Sigmoid colon (tissue), 7 donors: ENCODE measurements around the gene SLC16A5. TPM values are rescaled to one million over a fixed set of nuclear protein-coding genes. Genes with fewer than 3 reads are reported as not detected.
A peak's percentile ranks its signal among the peaks of the same experiment; 100 is the strongest.

Experiments
- DNase-seq: peaks from one replicate; pipeline ENCODE4 v3.0.0-alpha.2; 2019
- H3K27ac ChIP-seq, 4 donors: fragments of 200-600 bp; sonication (generic); one replicate each; pipeline ENCODE4 v1.5.1; 2016 to 2019; ENCODE audit warnings: mild to moderate bottlenecking in 1 of 4
- H3K27me3 ChIP-seq, 3 donors: fragments of 200-600 bp; sonication (generic); one replicate each; pipeline ENCODE4 v1.5.1; 2019; ENCODE audit warnings: mild to moderate bottlenecking in 1 of 3
- H3K36me3 ChIP-seq, 4 donors: fragments of 200-600 bp; sonication (generic); one replicate each; pipeline ENCODE4 v1.5.1; 2016 to 2019
- H3K4me1 ChIP-seq, 4 donors: fragments of 200-600 bp; sonication (generic); one replicate each; pipeline ENCODE4 v1.5.1; 2017 to 2019
- H3K4me3 ChIP-seq, 4 donors: fragments of 200-600 bp; sonication (generic); one replicate each; pipeline ENCODE4 v1.5.1; 2017 to 2019; ENCODE audit warnings: mild to moderate bottlenecking in 2 of 4, moderate library complexity in 1 of 4
- H3K9me3 ChIP-seq, 4 donors: fragments of 200-600 bp in 3 of 4; sonication (generic) in 3 of 4; one replicate each; pipeline versions ENCODE4 v1.5.1 to v1.6.1; 2013 to 2019
- CTCF ChIP-seq, 4 experiments: fragments of 450-650 bp in 3 of 4; fragments of 200-600 bp in 1 of 4; IDR thresholded peaks; one replicate each; pipeline ENCODE4 v1.5.1; 2016 to 2019; ENCODE audit warnings: antibody characterized with exemption in 4 of 4, mild to moderate bottlenecking in 3 of 4, moderate library complexity in 2 of 4
- EP300 ChIP-seq, 4 donors: sonication (generic); formaldehyde crosslinking; IDR thresholded peaks; one replicate each; pipeline ENCODE4 v1.6.1; 2017; ENCODE audit warnings: antibody characterized with exemption in 4 of 4
- POLR2A ChIP-seq, 2 donors: fragments of 450-650 bp; IDR thresholded peaks; one replicate each; pipeline ENCODE4 v1.6.1; 2016; ENCODE audit warnings: antibody characterized with exemption in 2 of 2, mild to moderate bottlenecking in 2 of 2, moderate library complexity in 2 of 2
- POLR2AphosphoS5 ChIP-seq, 4 donors: sonication (generic); formaldehyde crosslinking; IDR thresholded peaks; one replicate each; pipeline ENCODE4 v1.6.1; 2017; ENCODE audit warnings: antibody characterized with exemption in 4 of 4
- WGBS, 2 donors: extraction: QIAGEN DNeasy Blood & Tissue Kit; methylation state at CpG; one replicate each; pipeline ENCODE4 v1.1.7; 2013; 5-methylcytosine and 5-hydroxymethylcytosine counted together
- intact Hi-C: fragments of 100-400 bp; cut with DNase I; formaldehyde crosslinking; loops from one replicate; pipeline ENCODE4 v1.15.1; 2023
- polyA plus RNA-seq, 3 donors: library from polyadenylated mRNA; stranded (reverse); fragments of 200-250 nt; gene quantifications; one replicate each; pipeline ENCODE4 v1.2.3, GENCODE V29; 2013
- total RNA-seq, 4 donors: library from RNA; depleted of rRNA; stranded (reverse); fragments of >200 nt; gene quantifications; one replicate each; pipeline ENCODE4 v1.1.0, GENCODE V29; 2016
- donor health status: healthy with polysubstance abuse.
- donor health status: Bipolar disorder and iron deficiency.
- donor health status: healthy.

The SLC16A5 gene
- total and polyA plus RNA-seq, 7 donors = 2.6 to 31.1 (median 8.1) TPM

- WGBS, 2 donors = 14 to 27% methylated on average over 30 of the region's 30 CpGs
- no peak for DNase-seq
- H3K4me3 ChIP-seq = peak overlapping the region; percentile 21 to 55 (median 44)
- no peaks in the 10 kb centered on the region for H3K27me3 ChIP-seq
- intact Hi-C loops = no loop called here
- no peaks in the 10 kb centered on the region for H3K36me3 ChIP-seq
- no peak for TF ChIP-seq POLR2AphosphoS5 (IDR thresholded peaks at IDR 0.05)
- TF ChIP-seq POLR2A (IDR thresholded peaks at IDR 0.05) = no peak
- no peak for TF ChIP-seq EP300 (IDR thresholded peaks at IDR 0.05)
- no peak for TF ChIP-seq CTCF (IDR thresholded peaks at IDR 0.05)
- H3K27ac ChIP-seq = peak overlapping the region; percentile 71 to 88 (median 83)
- no peaks in the 10 kb centered on the region for H3K9me3 ChIP-seq
- peaks cover 0 to 36% (median 36%) of the 10 kb centered on the region in 4 donors for H3K4me1 ChIP-seq
Measured at GRCh38 chr17:75077072-75077495, 10.7 kb upstream of the SLC16A5 start.

GRCh38 chr17:75077496-75078283 lies 10.1 kb upstream of the SLC16A5 start:
- Histone ChIP-seq H3K4me3 (peak overlapping the region; percentile 21 to 55 (median 44)), H3K9me3 (no peaks in the 10 kb centered on the region), H3K36me3 (no peaks in the 10 kb centered on the region), H3K4me1 (peaks cover 0 to 36% (median 36%) of the 10 kb centered on the region in 4 donors), H3K27ac (peak overlapping the region; percentile 71 to 88 (median 83)), H3K27me3 (no peaks in the 10 kb centered on the region)
- WGBS, 2 donors = 7% methylated on average over 53 of the region's 53 CpGs
- intact Hi-C loops = no loop called here
- TF ChIP-seq EP300 (IDR thresholded peaks at IDR 0.05) = no peak
- TF ChIP-seq POLR2AphosphoS5 (IDR thresholded peaks at IDR 0.05) = peak in 3 of 4 donors; percentile 32 to 57 (median 57)
- TF ChIP-seq CTCF (IDR thresholded peaks at IDR 0.05) = peak in 2 of 4 experiments; percentile 4 to 12
- no peak for TF ChIP-seq POLR2A (IDR thresholded peaks at IDR 0.05)
- DNase-seq = peak; percentile 89

- intact Hi-C loops = no loop called here
- Histone ChIP-seq H3K27ac (peak overlapping the region; percentile 71 to 88 (median 83)), H3K4me1 (peaks cover 0 to 32% (median 32%) of the 10 kb centered on the region in 4 donors), H3K27me3 (no peaks in the 10 kb centered on the region), H3K36me3 (no peaks in the 10 kb centered on the region), H3K9me3 (no peaks in the 10 kb centered on the region), H3K4me3 (no peak overlapping the region)
- 34 to 63% methylated on average over 17 of the region's 17 CpGs for WGBS, 2 donors
- DNase-seq = no peak
- no peak for TF ChIP-seq POLR2AphosphoS5 (IDR thresholded peaks at IDR 0.05)
Measured at GRCh38 chr17:75078284-75079022, 9.3 kb upstream of the SLC16A5 start.

- peak overlapping the region in 1 of 4 donors; percentile 82 for H3K27ac ChIP-seq
- H3K9me3 ChIP-seq = no peaks in the 10 kb centered on the region
- intact Hi-C loops = no loop called here
- DNase-seq = no peak
- H3K4me1 ChIP-seq = peaks cover 0 to 29% (median 26%) of the 10 kb centered on the region in 4 donors
- H3K36me3 ChIP-seq = no peaks in the 10 kb centered on the region
- H3K27me3 ChIP-seq = no peaks in the 10 kb centered on the region
- TF ChIP-seq POLR2AphosphoS5 (IDR thresholded peaks at IDR 0.05) (no peak), EP300 (IDR thresholded peaks at IDR 0.05) (no peak), POLR2A (IDR thresholded peaks at IDR 0.05) (no peak), CTCF (IDR thresholded peaks at IDR 0.05) (no peak)
- 71 to 76% methylated on average over 8 of the region's 8 CpGs for WGBS, 2 donors
- H3K4me3 ChIP-seq = no peak overlapping the region
Measured at GRCh38 chr17:75079023-75079373, 8.8 kb upstream of the SLC16A5 start.
